HG02885 (cell line): ENCODE data around the gene CACNA2D3.

Experiments
- ATAC-seq: cut with Tn5 transposase; IDR thresholded peaks from one replicate; pipeline ENCODE4 v1.9.1; 2021; ENCODE audit warnings: mild to moderate bottlenecking; ENCODE audit not compliant: unreplicated experiment, poor library complexity

The CACNA2D3 gene

DNA sequence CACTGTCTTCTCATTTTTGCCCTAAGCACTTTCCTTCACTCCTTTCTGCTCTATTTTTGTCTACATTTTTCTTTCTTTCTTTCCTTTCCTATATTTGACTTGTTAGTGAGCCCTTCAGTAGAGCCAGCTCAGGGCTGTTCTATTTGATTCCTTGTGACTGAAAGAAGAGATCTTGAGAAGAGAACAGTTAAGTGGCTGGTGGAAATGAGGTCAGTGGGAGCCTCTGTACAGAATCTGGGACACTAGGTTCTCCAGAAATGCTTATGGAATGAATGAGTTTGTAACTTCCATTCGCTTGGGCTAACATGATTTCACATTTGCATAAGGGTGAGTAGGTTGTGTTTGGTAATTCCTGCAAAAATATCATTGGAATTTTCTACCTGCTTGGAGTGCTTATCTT lies 45.6 kb downstream of the CACNA2D3 start:
- ATAC-seq: no peak

DNA sequence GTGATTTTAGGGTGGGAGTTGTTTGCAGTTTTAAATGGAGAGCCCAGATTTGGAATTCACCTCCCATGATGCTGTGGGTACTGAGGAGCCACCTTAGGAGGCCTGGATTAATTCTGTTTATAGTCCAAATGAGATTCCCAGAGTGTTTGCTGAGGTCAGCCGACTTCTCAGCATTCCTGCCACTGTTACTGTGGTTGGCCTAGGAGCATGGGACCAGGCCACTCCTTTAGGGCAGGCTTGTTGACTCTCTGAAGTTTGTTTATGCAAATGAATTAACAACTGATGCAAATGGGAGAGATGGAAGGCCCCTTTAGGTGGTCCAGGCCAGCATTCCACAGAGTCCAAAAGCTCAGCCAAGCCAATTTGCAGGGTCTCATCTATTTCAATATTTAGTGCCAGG lies 46.1 kb downstream of the CACNA2D3 start:
- ATAC-seq: no peak

- no peak for ATAC-seq
Measured at GRCh38 chr3:54169524-54169923, 47.2 kb downstream of the CACNA2D3 start.

GRCh38 chr3:54171509-54171908 lies 49.2 kb downstream of the CACNA2D3 start:
- ATAC-seq: no peak

- ATAC-seq: no peak
Measured at GRCh38 chr3:54171951-54172350, 49.6 kb downstream of the CACNA2D3 start.

- ATAC-seq: no peak
Measured at GRCh38 chr3:54173371-54173770, 51.0 kb downstream of the CACNA2D3 start.

GRCh38 chr3:54176106-54176505 lies 53.8 kb downstream of the CACNA2D3 start:
- no peak for ATAC-seq

- ATAC-seq: no peak
Measured at GRCh38 chr3:54177816-54178215, 55.5 kb downstream of the CACNA2D3 start.

GRCh38 chr3:54178376-54178775 lies 56.0 kb downstream of the CACNA2D3 start:
- ATAC-seq: no peak

DNA sequence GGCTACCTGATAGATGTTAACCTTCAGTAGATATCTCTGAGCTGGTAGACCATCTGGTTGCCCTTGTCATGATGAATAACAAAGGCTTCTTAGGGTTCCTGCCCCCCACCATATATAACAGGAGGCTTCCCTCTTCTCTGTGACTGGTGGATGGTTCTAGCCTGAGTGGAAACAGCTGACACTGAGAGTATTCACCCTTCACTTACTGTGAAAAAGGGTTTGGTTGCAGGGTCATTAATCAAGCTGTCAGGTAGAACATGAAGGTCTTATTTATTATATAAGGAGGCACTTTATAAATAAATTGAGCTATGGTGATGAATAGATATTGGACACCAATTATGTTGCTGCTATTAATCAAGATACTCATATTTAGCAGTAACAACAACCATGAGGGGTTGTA lies 58.6 kb downstream of the CACNA2D3 start:
- ATAC-seq: no peak

DNA sequence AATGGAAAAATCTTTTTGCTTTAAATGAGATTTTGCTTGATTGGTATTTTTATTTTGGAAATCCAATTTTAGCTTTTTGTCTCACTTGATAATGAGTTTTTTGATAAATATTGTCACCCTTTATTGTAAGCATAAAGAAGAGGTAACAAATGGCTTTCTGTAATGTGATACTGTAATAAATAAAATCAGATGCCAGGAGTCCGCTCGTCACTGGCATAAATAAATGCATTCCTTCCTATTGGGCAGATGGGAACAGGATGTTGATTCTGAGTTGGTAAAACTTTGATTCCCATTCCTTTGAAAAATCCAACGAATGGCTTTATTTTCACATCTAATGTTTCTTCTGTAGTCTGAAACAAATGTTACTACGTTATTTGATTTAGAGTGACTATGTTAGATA lies 59.9 kb downstream of the CACNA2D3 start:
- no peak for ATAC-seq

- no peak for ATAC-seq
Measured at GRCh38 chr3:54185740-54186139, 63.4 kb downstream of the CACNA2D3 start.

DNA sequence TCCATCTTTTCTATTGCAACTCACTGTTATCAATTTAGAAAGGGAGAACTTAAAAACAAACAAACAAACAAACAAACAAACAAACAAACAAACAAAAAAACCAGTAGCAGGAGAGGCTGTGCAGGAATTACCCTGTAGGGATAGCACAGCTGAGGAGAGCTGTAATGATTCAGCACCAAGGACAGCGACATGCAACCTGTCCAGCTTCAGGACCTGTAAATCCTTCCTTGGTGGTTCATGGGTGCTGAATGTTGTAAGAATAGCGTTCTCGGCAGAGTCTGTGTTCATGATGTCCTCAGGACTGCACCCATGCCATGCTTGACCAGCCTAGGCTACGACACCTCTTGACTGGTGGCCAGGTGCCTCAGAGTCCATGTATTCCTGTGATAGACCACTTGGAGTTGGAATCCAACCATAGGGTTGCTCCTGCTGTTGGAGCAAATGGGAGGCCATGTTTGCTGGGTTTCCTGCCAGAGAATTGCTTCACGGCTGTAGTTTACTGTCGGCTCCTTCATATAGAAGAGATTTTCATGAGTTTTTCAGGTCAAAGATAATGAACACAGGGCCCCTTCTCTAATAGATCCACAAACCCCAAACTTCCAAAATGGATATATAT lies 65.9 kb downstream of the CACNA2D3 start:
- peak; percentile 39 for ATAC-seq

DNA sequence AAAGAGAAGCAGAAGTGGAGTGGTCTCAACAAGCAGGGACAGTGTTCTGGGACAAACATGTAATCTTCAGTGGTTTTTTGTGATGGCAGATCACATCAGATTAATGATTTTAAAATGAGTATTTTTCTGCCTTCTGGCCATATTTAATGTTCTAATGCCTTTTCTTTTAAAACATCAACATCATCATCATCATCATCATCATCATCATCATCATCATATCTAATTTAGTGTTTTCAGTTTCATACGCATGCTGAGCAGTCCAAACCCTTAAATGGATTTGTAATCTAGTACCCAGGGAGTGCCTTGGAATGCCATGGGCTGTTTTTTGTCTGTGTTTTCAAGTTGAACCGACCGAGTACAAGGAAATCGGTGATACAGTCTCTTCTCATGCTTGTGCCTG lies 68.9 kb downstream of the CACNA2D3 start:
- ATAC-seq: no peak

DNA sequence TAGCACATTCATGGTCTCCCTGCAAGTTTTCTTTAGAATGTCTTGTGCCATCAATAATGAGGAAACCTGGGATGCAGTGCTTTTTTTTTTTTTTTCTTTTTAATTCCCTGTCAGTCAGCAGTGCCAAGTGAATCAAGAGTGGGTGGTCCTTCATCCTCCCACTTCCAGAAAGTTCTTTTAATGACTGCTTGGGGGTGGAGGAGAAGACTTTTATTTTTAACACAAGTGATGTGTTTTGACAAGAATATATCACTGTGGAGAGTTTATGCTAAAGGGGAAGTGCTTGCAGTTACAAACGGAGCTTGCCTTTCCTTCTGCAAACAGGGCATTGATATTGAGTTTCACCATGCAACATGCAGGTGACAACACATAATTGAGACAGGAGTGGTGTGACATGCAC lies 69.7 kb downstream of the CACNA2D3 start:
- no peak for ATAC-seq

- no peak for ATAC-seq
Measured at GRCh38 chr3:54193093-54193492, 70.7 kb downstream of the CACNA2D3 start.

DNA sequence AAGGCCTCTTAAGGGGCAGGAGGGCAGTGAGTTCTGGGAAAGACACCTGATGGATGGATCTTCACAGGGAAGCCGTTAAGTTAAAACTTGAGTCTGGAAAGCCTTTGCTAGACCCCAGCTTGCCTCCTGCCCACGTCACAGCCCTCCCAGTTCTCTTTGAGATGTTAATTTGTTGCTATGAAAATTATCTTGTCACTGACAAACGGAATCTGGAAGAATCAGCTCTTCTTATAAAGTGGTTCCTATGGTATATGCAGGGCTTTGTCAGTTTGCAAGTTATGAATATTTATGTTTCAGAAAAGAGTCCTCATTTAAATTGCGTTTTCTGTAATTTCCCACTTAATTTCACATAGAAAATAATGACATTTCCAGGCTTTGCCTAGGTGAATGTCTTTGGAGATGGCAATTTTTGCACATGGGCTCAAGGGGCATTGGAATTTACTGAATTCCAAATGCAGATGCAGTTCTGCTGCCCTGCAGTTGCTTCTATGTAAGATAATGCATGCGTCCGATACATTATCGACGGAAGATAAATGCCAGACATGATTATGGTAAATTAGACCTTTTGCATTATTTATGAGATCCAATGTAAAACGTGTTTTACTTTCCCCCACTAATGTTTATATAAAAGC lies 74.1 kb downstream of the CACNA2D3 start:
- ATAC-seq: no peak

GRCh38 chr3:54197509-54197908 lies 75.2 kb downstream of the CACNA2D3 start:
- no peak for ATAC-seq

- ATAC-seq: no peak
Measured at GRCh38 chr3:54198556-54198955, 76.2 kb downstream of the CACNA2D3 start.

GRCh38 chr3:54202054-54202453 lies 79.7 kb downstream of the CACNA2D3 start:
- no peak for ATAC-seq

GRCh38 chr3:54202651-54203248 lies 80.4 kb downstream of the CACNA2D3 start:
- no peak for ATAC-seq

- no peak for ATAC-seq
Measured at GRCh38 chr3:54206874-54207273, 84.5 kb downstream of the CACNA2D3 start.
